HG03039 (cell line): ENCODE data around the gene RSRC1.
"Not testable (repeated sequence)": the region's sequence is repeated elsewhere in the genome, so short reads cannot be mapped to it uniquely, and the experiment has no call there.

Experiments used
- ATAC-seq: cut with Tn5 transposase; IDR thresholded peaks from one replicate; pipeline ENCODE4 v1.9.1; 2021; ENCODE audit warnings: mild to moderate bottlenecking, moderate library complexity; ENCODE audit not compliant: unreplicated experiment

The RSRC1 gene

GRCh38 chr3:158100681-158101080 lies 9.2 kb upstream of the RSRC1 start:
- no peak for ATAC-seq

GRCh38 chr3:158101335-158102241 lies 8.3 kb upstream of the RSRC1 start:
- ATAC-seq: no peak

GRCh38 chr3:158102242-158103080 lies 7.4 kb upstream of the RSRC1 start:
- no peak for ATAC-seq

GRCh38 chr3:158103081-158103886 lies 6.6 kb upstream of the RSRC1 start:
- no peak for ATAC-seq

- ATAC-seq: no peak
These were observed 6.0 kb upstream of the RSRC1 start for GRCh38 chr3:158103887-158104327.

GRCh38 chr3:158104431-158104921 lies 5.4 kb upstream of the RSRC1 start:
- no peak for ATAC-seq

GRCh38 chr3:158105119-158105709 lies 4.7 kb upstream of the RSRC1 start:
- no peak for ATAC-seq

GRCh38 chr3:158105710-158106253 lies 4.1 kb upstream of the RSRC1 start:
- ATAC-seq: no peak

- ATAC-seq: no peak
These were observed 3.0 kb upstream of the RSRC1 start for GRCh38 chr3:158106766-158107471.

GRCh38 chr3:158107605-158108444 lies 2.1 kb upstream of the RSRC1 start:
- ATAC-seq: no peak

- ATAC-seq: no peak
These were observed 1.4 kb upstream of the RSRC1 start for GRCh38 chr3:158108445-158108985.

GRCh38 chr3:158109295-158109803 lies 540 bp upstream of the RSRC1 start:
- no peak for ATAC-seq

GRCh38 chr3:158110658-158111018 lies 749 bp downstream of the RSRC1 start:
- ATAC-seq: no peak

- no peak for ATAC-seq
These were observed 2.0 kb downstream of the RSRC1 start for GRCh38 chr3:158111861-158112260.

- not testable (repeated sequence) for ATAC-seq
These were observed 3.7 kb downstream of the RSRC1 start for GRCh38 chr3:158113595-158113994.

GRCh38 chr3:158120330-158120729 lies 10.4 kb downstream of the RSRC1 start:
- no peak for ATAC-seq

- ATAC-seq: peak; percentile 51
These were observed 11.4 kb downstream of the RSRC1 start for GRCh38 chr3:158121295-158121694.

- not testable (repeated sequence) for ATAC-seq
These were observed 12.8 kb downstream of the RSRC1 start for GRCh38 chr3:158122721-158123120.
